HCT116 (cell line): ENCODE data around the gene CDCP2.

Experiments
- ELF1 ChIP-seq: IDR thresholded peaks from 2 replicates; pipeline ENCODE4 v1.6.1; 2012; ENCODE audit warnings: low read depth, borderline replicate concordance
- EZH2 ChIP-seq: fragments of 200-600 bp; sonication (generic); IDR thresholded peaks from 2 replicates; pipeline ENCODE4 v1.6.1; 2017; ENCODE audit warnings: antibody characterized with exemption, mixed run types
- EZH2phosphoT487 ChIP-seq: fragments of 200-600 bp; IDR thresholded peaks from 2 replicates; pipeline ENCODE4 v1.6.1; 2018; ENCODE audit warnings: antibody characterized with exemption, borderline replicate concordance
- FOSL1 ChIP-seq: IDR thresholded peaks from 2 replicates; pipeline ENCODE4 v1.6.1; 2012; ENCODE audit warnings: low read depth
- JUND ChIP-seq: IDR thresholded peaks from 2 replicates; pipeline ENCODE4 v1.6.1; 2012
- POLR2AphosphoS5 ChIP-seq: IDR thresholded peaks from 2 replicates; pipeline ENCODE4 v1.6.1; 2011; ENCODE audit warnings: mild to moderate bottlenecking, low read depth, low read length, moderate library complexity
- SIN3A ChIP-seq: IDR thresholded peaks from 2 replicates; pipeline ENCODE4 v1.6.1; 2012; ENCODE audit warnings: low read depth
- YY1 ChIP-seq: IDR thresholded peaks from 2 replicates; pipeline ENCODE4 v1.6.1; 2011; ENCODE audit warnings: low read length, low read depth, moderate library complexity, mild to moderate bottlenecking; ENCODE audit not compliant: insufficient replicate concordance; ENCODE audit errors: extremely low read depth
- ZNF274 ChIP-seq: fragments of 200-500 bp; sonication (Bioruptor generic); IDR thresholded peaks from 2 replicates; pipeline ENCODE4 v1.6.1; 2014; ENCODE audit warnings: mild to moderate bottlenecking, low read depth, low read length, inconsistent platforms
- TF ChIP-seq, protein P1 (sequence below), 3 experiments: fragments of 200-600 bp in 1 of 3; sonication (generic) in 1 of 3; IDR thresholded peaks in 2 of 3; conservative IDR thresholded peaks in 1 of 3; 2 replicates each; pipeline ENCODE4 v1.5.1; 2012 to 2017; ENCODE audit warnings: low read depth in 2 of 3, low read length in 2 of 3, antibody characterized with exemption in 1 of 3, borderline replicate concordance in 1 of 3, control low read depth in 1 of 3, mild to moderate bottlenecking in 1 of 3, mixed read lengths in 1 of 3, mixed run types in 1 of 3, moderate library complexity in 1 of 3; ENCODE audit not compliant: insufficient read depth in 1 of 3
- TF ChIP-seq, protein P2 (sequence below): IDR thresholded peaks from 2 replicates; pipeline ENCODE4 v1.6.1; 2011; ENCODE audit warnings: mild to moderate bottlenecking, low read length, moderate library complexity; ENCODE audit not compliant: insufficient replicate concordance; ENCODE audit errors: extremely low read depth

DNA sequence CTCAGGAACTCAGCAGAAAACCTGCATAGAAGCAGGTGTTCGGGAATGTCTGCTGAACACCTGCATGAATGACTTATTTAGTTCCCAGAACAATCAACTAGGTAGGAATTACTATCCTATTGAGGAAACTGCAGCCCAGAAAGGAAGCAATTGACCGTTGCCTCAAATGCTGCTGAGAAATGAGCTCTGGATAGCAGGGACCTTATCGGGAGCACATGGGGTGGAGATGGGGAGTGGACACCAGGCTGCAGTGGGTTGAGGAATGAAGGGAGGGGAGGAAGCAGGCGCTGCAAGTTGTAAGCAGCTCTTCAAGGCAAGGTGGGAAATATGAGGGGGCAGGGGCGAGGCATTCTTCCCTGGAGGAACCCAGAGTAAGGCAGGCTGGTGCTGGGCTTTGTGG is 10.8 kb upstream of the CDCP2 start:
- TF ChIP-seq, protein P1, sequence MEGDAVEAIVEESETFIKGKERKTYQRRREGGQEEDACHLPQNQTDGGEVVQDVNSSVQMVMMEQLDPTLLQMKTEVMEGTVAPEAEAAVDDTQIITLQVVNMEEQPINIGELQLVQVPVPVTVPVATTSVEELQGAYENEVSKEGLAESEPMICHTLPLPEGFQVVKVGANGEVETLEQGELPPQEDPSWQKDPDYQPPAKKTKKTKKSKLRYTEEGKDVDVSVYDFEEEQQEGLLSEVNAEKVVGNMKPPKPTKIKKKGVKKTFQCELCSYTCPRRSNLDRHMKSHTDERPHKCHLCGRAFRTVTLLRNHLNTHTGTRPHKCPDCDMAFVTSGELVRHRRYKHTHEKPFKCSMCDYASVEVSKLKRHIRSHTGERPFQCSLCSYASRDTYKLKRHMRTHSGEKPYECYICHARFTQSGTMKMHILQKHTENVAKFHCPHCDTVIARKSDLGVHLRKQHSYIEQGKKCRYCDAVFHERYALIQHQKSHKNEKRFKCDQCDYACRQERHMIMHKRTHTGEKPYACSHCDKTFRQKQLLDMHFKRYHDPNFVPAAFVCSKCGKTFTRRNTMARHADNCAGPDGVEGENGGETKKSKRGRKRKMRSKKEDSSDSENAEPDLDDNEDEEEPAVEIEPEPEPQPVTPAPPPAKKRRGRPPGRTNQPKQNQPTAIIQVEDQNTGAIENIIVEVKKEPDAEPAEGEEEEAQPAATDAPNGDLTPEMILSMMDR (IDR thresholded peaks at IDR 0.05 in 2 of 3, conservative IDR thresholded peaks at IDR 0.05 in 1 of 3; ENCODE audit: borderline replicate concordance in 1 of 3, insufficient read depth in 1 of 3, low read depth in 2 of 3, low read length in 2 of 3): no peak
- TF ChIP-seq EZH2phosphoT487 (no peak), YY1 (no peak), FOSL1 (no peak), SIN3A (no peak), ELF1 (no peak), POLR2AphosphoS5 (no peak), ZNF274 (no peak), EZH2 (no peak), JUND (no peak)
- TF ChIP-seq, protein P2, sequence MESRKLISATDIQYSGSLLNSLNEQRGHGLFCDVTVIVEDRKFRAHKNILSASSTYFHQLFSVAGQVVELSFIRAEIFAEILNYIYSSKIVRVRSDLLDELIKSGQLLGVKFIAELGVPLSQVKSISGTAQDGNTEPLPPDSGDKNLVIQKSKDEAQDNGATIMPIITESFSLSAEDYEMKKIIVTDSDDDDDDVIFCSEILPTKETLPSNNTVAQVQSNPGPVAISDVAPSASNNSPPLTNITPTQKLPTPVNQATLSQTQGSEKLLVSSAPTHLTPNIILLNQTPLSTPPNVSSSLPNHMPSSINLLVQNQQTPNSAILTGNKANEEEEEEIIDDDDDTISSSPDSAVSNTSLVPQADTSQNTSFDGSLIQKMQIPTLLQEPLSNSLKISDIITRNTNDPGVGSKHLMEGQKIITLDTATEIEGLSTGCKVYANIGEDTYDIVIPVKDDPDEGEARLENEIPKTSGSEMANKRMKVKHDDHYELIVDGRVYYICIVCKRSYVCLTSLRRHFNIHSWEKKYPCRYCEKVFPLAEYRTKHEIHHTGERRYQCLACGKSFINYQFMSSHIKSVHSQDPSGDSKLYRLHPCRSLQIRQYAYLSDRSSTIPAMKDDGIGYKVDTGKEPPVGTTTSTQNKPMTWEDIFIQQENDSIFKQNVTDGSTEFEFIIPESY: no peak
